ENCODE measurements around the gene CUEDC1.

CUEDC1 gene

GRCh38 chr17:57832314-57833178, 122.7 kb downstream of the CUEDC1 start:
- Histone ChIP-seq H2AFZ (ENCODE audit: low read length) (peak overlapping the region; percentile 86), H2BK5ac (ENCODE audit: low read length) (no peak overlapping the region), H3K23ac (ENCODE audit: low read depth, low read length, poor library complexity) (no peak overlapping the region), H3K14ac (ENCODE audit: low read length) (no peak overlapping the region), H2AK5ac (ENCODE audit: low read depth, low read length) (no peak overlapping the region), H3K4me2 (ENCODE audit: insufficient read depth, low read length, poor library complexity, severe bottlenecking) (peak overlapping the region; percentile 75), H4K8ac (ENCODE audit: low read depth, low read length) (no peak overlapping the region), H3K9me3 (replicated peaks in 1 of 2; ENCODE audit: control insufficient read depth in 2 of 2, insufficient read depth in 1 of 2, low read depth in 1 of 2, low read length in 2 of 2) (no peaks in the 10 kb centered on the region), H3K9ac (ENCODE audit: low read depth, low read length, poor library complexity) (no peak overlapping the region), H3K79me1 (ENCODE audit: low read depth, low read length) (no peaks in the 10 kb centered on the region), H3K27me3 (ENCODE audit: control insufficient read depth in 3 of 3, insufficient read depth in 3 of 3, low read depth in 1 of 3, low read length in 3 of 3) (no peaks in the 10 kb centered on the region), H3K4ac (ENCODE audit: low read length) (no peak overlapping the region), H3K4me3 (ENCODE audit: low read length in 2 of 2) (peak overlapping the region in 1 of 2 donors; percentile 39), H3K36me3 (replicated peaks in 1 of 2; ENCODE audit: control insufficient read depth in 2 of 2, insufficient read depth in 2 of 2, low read length in 2 of 2) (peaks cover 0 to 8% of the 10 kb centered on the region in 2 donors), H2BK12ac (ENCODE audit: low read length) (no peak overlapping the region), H2BK15ac (ENCODE audit: low read length) (no peak overlapping the region), H3K4me1 (ENCODE audit: control insufficient read depth in 2 of 2, insufficient read depth in 1 of 2, low read depth in 1 of 2, low read length in 2 of 2) (peaks cover 9 to 13% of the 10 kb centered on the region in 2 donors), H2BK120ac (ENCODE audit: low read depth, low read length) (no peak overlapping the region), H4K91ac (ENCODE audit: low read depth, low read length, poor library complexity) (no peak overlapping the region), H3K18ac (ENCODE audit: low read length) (no peak overlapping the region), H3K27ac (replicated peaks; ENCODE audit: low read length) (peak overlapping the region; percentile 2)
- no peak for DNase-seq (ENCODE audit: low spot score)
- WGBS, 2 donors (ENCODE audit: extremely low coverage in 2 of 2, insufficient read length in 2 of 2, insufficient replicate concordance in 1 of 2), result no CpG with 5 or more reads among the region's 12 CpGs

- Histone ChIP-seq H3K4me3 (ENCODE audit: low read length in 2 of 2) (no peak overlapping the region), H3K36me3 (replicated peaks in 1 of 2; ENCODE audit: control insufficient read depth in 2 of 2, insufficient read depth in 2 of 2, low read length in 2 of 2) (no peaks in the 10 kb centered on the region), H3K9ac (ENCODE audit: low read depth, low read length, poor library complexity) (no peak overlapping the region), H2BK12ac (ENCODE audit: low read length) (no peak overlapping the region), H3K4me1 (ENCODE audit: control insufficient read depth in 2 of 2, insufficient read depth in 1 of 2, low read depth in 1 of 2, low read length in 2 of 2) (peaks cover 9 to 13% of the 10 kb centered on the region in 2 donors), H3K18ac (ENCODE audit: low read length) (peak overlapping the region; percentile 49), H3K14ac (ENCODE audit: low read length) (no peak overlapping the region), H3K27ac (replicated peaks; ENCODE audit: low read length) (no peak overlapping the region), H3K4me2 (ENCODE audit: insufficient read depth, low read length, poor library complexity, severe bottlenecking) (no peak overlapping the region), H3K4ac (ENCODE audit: low read length) (no peak overlapping the region), H4K8ac (ENCODE audit: low read depth, low read length) (no peak overlapping the region), H2BK15ac (ENCODE audit: low read length) (no peak overlapping the region), H2AK5ac (ENCODE audit: low read depth, low read length) (no peak overlapping the region), H3K9me3 (replicated peaks in 1 of 2; ENCODE audit: control insufficient read depth in 2 of 2, insufficient read depth in 1 of 2, low read depth in 1 of 2, low read length in 2 of 2) (no peaks in the 10 kb centered on the region), H4K91ac (ENCODE audit: low read depth, low read length, poor library complexity) (no peak overlapping the region), H2AFZ (ENCODE audit: low read length) (no peak overlapping the region), H3K23ac (ENCODE audit: low read depth, low read length, poor library complexity) (peak overlapping the region; percentile 47), H2BK120ac (ENCODE audit: low read depth, low read length) (no peak overlapping the region), H3K79me1 (ENCODE audit: low read depth, low read length) (no peaks in the 10 kb centered on the region), H2BK5ac (ENCODE audit: low read length) (no peak overlapping the region), H3K27me3 (ENCODE audit: control insufficient read depth in 3 of 3, insufficient read depth in 3 of 3, low read depth in 1 of 3, low read length in 3 of 3) (no peaks in the 10 kb centered on the region)
- no CpG with 5 or more reads among the region's 7 CpGs for WGBS, 2 donors (ENCODE audit: extremely low coverage in 2 of 2, insufficient read length in 2 of 2, insufficient replicate concordance in 1 of 2)
- no peak for DNase-seq (ENCODE audit: low spot score)
Observed at GRCh38 chr17:57830880-57831279, 124.3 kb downstream of the CUEDC1 start.

- Histone ChIP-seq H3K27me3 (ENCODE audit: control insufficient read depth in 3 of 3, insufficient read depth in 3 of 3, low read depth in 1 of 3, low read length in 3 of 3) (no peaks in the 10 kb centered on the region), H3K27ac (replicated peaks; ENCODE audit: low read length) (no peak overlapping the region), H4K8ac (ENCODE audit: low read depth, low read length) (no peak overlapping the region), H3K9me3 (replicated peaks in 1 of 2; ENCODE audit: control insufficient read depth in 2 of 2, insufficient read depth in 1 of 2, low read depth in 1 of 2, low read length in 2 of 2) (no peaks in the 10 kb centered on the region), H2AFZ (ENCODE audit: low read length) (peak overlapping the region; percentile 71), H2BK120ac (ENCODE audit: low read depth, low read length) (no peak overlapping the region), H3K4me2 (ENCODE audit: insufficient read depth, low read length, poor library complexity, severe bottlenecking) (no peak overlapping the region), H3K23ac (ENCODE audit: low read depth, low read length, poor library complexity) (no peak overlapping the region), H2AK5ac (ENCODE audit: low read depth, low read length) (no peak overlapping the region), H3K18ac (ENCODE audit: low read length) (no peak overlapping the region), H3K9ac (ENCODE audit: low read depth, low read length, poor library complexity) (no peak overlapping the region), H3K4ac (ENCODE audit: low read length) (no peak overlapping the region), H2BK12ac (ENCODE audit: low read length) (no peak overlapping the region), H3K79me1 (ENCODE audit: low read depth, low read length) (no peaks in the 10 kb centered on the region), H2BK5ac (ENCODE audit: low read length) (no peak overlapping the region), H3K4me1 (ENCODE audit: control insufficient read depth in 2 of 2, insufficient read depth in 1 of 2, low read depth in 1 of 2, low read length in 2 of 2) (peaks cover 6 to 25% of the 10 kb centered on the region in 2 donors), H2BK15ac (ENCODE audit: low read length) (no peak overlapping the region), H4K91ac (ENCODE audit: low read depth, low read length, poor library complexity) (no peak overlapping the region), H3K14ac (ENCODE audit: low read length) (no peak overlapping the region), H3K36me3 (replicated peaks in 1 of 2; ENCODE audit: control insufficient read depth in 2 of 2, insufficient read depth in 2 of 2, low read length in 2 of 2) (no peaks in the 10 kb centered on the region), H3K4me3 (ENCODE audit: low read length in 2 of 2) (no peak overlapping the region)
- WGBS, 2 donors (ENCODE audit: extremely low coverage in 2 of 2, insufficient read length in 2 of 2, insufficient replicate concordance in 1 of 2), result no CpG with 5 or more reads among the region's 15 CpGs
- DNase-seq (ENCODE audit: low spot score), result no peak
Observed at GRCh38 chr17:57823469-57824401, 131.5 kb downstream of the CUEDC1 start.

GRCh38 chr17:57819867-57820266, 135.3 kb downstream of the CUEDC1 start:
- Histone ChIP-seq H3K27ac (replicated peaks; ENCODE audit: low read length) (no peak overlapping the region), H3K36me3 (replicated peaks in 1 of 2; ENCODE audit: control insufficient read depth in 2 of 2, insufficient read depth in 2 of 2, low read length in 2 of 2) (no peaks in the 10 kb centered on the region), H2BK5ac (ENCODE audit: low read length) (no peak overlapping the region), H3K4me2 (ENCODE audit: insufficient read depth, low read length, poor library complexity, severe bottlenecking) (no peak overlapping the region), H3K9ac (ENCODE audit: low read depth, low read length, poor library complexity) (no peak overlapping the region), H3K9me3 (replicated peaks in 1 of 2; ENCODE audit: control insufficient read depth in 2 of 2, insufficient read depth in 1 of 2, low read depth in 1 of 2, low read length in 2 of 2) (no peaks in the 10 kb centered on the region), H4K91ac (ENCODE audit: low read depth, low read length, poor library complexity) (no peak overlapping the region), H2AFZ (ENCODE audit: low read length) (no peak overlapping the region), H3K4ac (ENCODE audit: low read length) (no peak overlapping the region), H2BK15ac (ENCODE audit: low read length) (no peak overlapping the region), H3K23ac (ENCODE audit: low read depth, low read length, poor library complexity) (no peak overlapping the region), H3K14ac (ENCODE audit: low read length) (no peak overlapping the region), H3K79me1 (ENCODE audit: low read depth, low read length) (no peaks in the 10 kb centered on the region), H2AK5ac (ENCODE audit: low read depth, low read length) (no peak overlapping the region), H3K4me1 (ENCODE audit: control insufficient read depth in 2 of 2, insufficient read depth in 1 of 2, low read depth in 1 of 2, low read length in 2 of 2) (peaks cover 6 to 27% of the 10 kb centered on the region in 2 donors), H4K8ac (ENCODE audit: low read depth, low read length) (no peak overlapping the region), H2BK12ac (ENCODE audit: low read length) (no peak overlapping the region), H3K27me3 (ENCODE audit: control insufficient read depth in 3 of 3, insufficient read depth in 3 of 3, low read depth in 1 of 3, low read length in 3 of 3) (no peaks in the 10 kb centered on the region), H2BK120ac (ENCODE audit: low read depth, low read length) (no peak overlapping the region), H3K4me3 (ENCODE audit: low read length in 2 of 2) (no peak overlapping the region), H3K18ac (ENCODE audit: low read length) (no peak overlapping the region)
- DNase-seq (ENCODE audit: low spot score), result no peak
- no CpG with 5 or more reads among the region's 5 CpGs for WGBS, 2 donors (ENCODE audit: extremely low coverage in 2 of 2, insufficient read length in 2 of 2, insufficient replicate concordance in 1 of 2)
